HG03469 (cell line): ENCODE data around the gene ZNF804B.
A peak's percentile ranks its signal among the peaks of the same experiment; 100 is the strongest.

Experiments used
- ATAC-seq: cut with Tn5 transposase; IDR thresholded peaks from one replicate; pipeline ENCODE4 v1.9.1; 2021; ENCODE audit warnings: mild to moderate bottlenecking, moderate library complexity, moderate number of reproducible peaks; ENCODE audit not compliant: unreplicated experiment

Gene ZNF804B

GRCh38 chr7:88759230-88760135 lies at the start of gene ZNF804B:
Gene ZNF804B, plus strand, starts transcription at chr7:88759700. Its CDS starts 277 bp downstream, at chr7:88759977.
- ATAC-seq: no peak

GRCh38 chr7:88735920-88736319 lies 23.6 kb upstream of the ZNF804B start:
- ATAC-seq: no peak

- ATAC-seq: no peak
These were observed 21.9 kb upstream of the ZNF804B start for GRCh38 chr7:88737632-88738031.

- ATAC-seq: no peak
These were observed 13.4 kb upstream of the ZNF804B start for GRCh38 chr7:88746126-88746525.

- no peak for ATAC-seq
These were observed 2.7 kb upstream of the ZNF804B start for GRCh38 chr7:88756802-88757201.

- no peak for ATAC-seq
These were observed 2.1 kb upstream of the ZNF804B start for GRCh38 chr7:88757371-88757770.

GRCh38 chr7:88758381-88759229 lies 895 bp upstream of the ZNF804B start:
- ATAC-seq: no peak

- ATAC-seq: no peak
These were observed 626 bp downstream of the ZNF804B start for GRCh38 chr7:88760136-88760515.

GRCh38 chr7:88761779-88762178 lies 2.3 kb downstream of the ZNF804B start:
- ATAC-seq: no peak

- peak; percentile 79 for ATAC-seq
These were observed 11.9 kb downstream of the ZNF804B start for GRCh38 chr7:88771417-88771816.

GRCh38 chr7:88772776-88773175 lies 13.3 kb downstream of the ZNF804B start:
- ATAC-seq: no peak

GRCh38 chr7:88775838-88776237 lies 16.3 kb downstream of the ZNF804B start:
- no peak for ATAC-seq

GRCh38 chr7:88787777-88788176 lies 28.3 kb downstream of the ZNF804B start:
- ATAC-seq: no peak

GRCh38 chr7:88789480-88790064 lies 30.1 kb downstream of the ZNF804B start:
- ATAC-seq: peak; percentile 53

GRCh38 chr7:88791891-88792290 lies 32.4 kb downstream of the ZNF804B start:
- no peak for ATAC-seq

GRCh38 chr7:88792361-88792760 lies 32.9 kb downstream of the ZNF804B start:
- ATAC-seq: no peak

GRCh38 chr7:88795553-88795952 lies 36.1 kb downstream of the ZNF804B start, which contains the start of gene TEX47:
Gene TEX47, minus strand, starts transcription at chr7:88795737. Its CDS starts 795 bp downstream, at chr7:88794942.
- no peak for ATAC-seq

GRCh38 chr7:88801046-88801445 lies 41.5 kb downstream of the ZNF804B start:
- no peak for ATAC-seq

- ATAC-seq: no peak
These were observed 47.0 kb downstream of the ZNF804B start for GRCh38 chr7:88806280-88807037.

GRCh38 chr7:88818552-88818951 lies 59.1 kb downstream of the ZNF804B start:
- no peak for ATAC-seq
